ENCODE measurements around the gene TRMT61A. TPM values are rescaled to one million over a fixed set of nuclear protein-coding genes. Genes with fewer than 3 reads are reported as not detected.
"Not testable (repeated sequence)": the region's sequence is repeated elsewhere in the genome, so short reads cannot be mapped to it uniquely, and the experiment has no call there.

The TRMT61A gene
- total RNA-seq, 1 donor from 2014 or later = 9.0 TPM

GRCh38 chr14:103508521-103509329, 20.3 kb upstream of the TRMT61A start:
- no peak for DNase-seq (ENCODE audit: low read depth)
- TF ChIP-seq, protein P1, sequence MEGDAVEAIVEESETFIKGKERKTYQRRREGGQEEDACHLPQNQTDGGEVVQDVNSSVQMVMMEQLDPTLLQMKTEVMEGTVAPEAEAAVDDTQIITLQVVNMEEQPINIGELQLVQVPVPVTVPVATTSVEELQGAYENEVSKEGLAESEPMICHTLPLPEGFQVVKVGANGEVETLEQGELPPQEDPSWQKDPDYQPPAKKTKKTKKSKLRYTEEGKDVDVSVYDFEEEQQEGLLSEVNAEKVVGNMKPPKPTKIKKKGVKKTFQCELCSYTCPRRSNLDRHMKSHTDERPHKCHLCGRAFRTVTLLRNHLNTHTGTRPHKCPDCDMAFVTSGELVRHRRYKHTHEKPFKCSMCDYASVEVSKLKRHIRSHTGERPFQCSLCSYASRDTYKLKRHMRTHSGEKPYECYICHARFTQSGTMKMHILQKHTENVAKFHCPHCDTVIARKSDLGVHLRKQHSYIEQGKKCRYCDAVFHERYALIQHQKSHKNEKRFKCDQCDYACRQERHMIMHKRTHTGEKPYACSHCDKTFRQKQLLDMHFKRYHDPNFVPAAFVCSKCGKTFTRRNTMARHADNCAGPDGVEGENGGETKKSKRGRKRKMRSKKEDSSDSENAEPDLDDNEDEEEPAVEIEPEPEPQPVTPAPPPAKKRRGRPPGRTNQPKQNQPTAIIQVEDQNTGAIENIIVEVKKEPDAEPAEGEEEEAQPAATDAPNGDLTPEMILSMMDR (conservative IDR thresholded peaks at IDR 0.05; ENCODE audit: low read depth, low read length) = no peak
- no peak overlapping the region for H3K4me3 ChIP-seq (ENCODE audit: low read depth, low read length)

DNA sequence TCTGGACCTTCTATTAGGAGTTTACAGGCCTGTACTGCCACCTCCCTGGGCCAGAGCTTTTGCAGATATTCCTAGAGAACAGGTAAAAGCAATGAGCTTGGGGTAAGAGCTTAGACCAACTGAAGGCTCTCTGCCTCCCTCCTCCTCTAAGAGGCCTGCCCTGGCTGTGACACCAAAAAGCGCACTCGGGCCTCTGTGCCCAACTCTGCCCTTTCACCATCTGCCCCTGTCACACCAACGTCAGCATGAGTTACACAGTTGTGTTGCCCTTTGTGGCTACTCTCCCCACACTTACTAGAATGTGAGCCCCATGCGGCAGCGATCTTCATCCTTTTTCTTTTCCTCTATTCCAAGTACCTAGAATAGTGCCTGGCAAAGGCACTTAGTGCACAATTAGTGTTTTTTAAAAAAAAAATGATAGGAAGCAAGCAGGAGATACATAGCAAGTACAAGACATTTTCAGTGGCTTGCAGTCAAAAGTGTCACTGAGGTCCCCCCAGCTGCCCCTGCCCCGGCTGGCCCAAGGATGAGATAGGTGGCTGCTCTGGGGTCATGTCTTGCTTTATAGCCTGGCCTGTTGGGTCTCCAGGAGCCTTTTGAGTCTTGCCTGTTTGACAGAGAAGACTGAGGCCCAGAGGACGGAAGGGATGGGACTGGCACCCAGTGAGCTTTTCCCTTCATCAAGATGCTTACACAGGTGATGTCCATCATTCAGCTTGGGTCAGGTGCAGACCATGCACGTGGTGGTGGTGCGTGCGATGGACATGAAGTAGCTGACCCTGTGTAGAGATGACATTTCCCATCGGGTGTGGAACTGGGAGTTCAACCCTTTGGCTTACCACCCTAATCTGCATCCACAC, 18.9 kb upstream of the TRMT61A start:
- TF ChIP-seq, protein P1 (conservative IDR thresholded peaks at IDR 0.05; ENCODE audit: low read depth, low read length) = no peak
- no peak for DNase-seq (ENCODE audit: low read depth)
- no peak overlapping the region for H3K4me3 ChIP-seq (ENCODE audit: low read depth, low read length)

- no peak overlapping the region for H3K4me3 ChIP-seq (ENCODE audit: low read depth, low read length)
- TF ChIP-seq, protein P1 (conservative IDR thresholded peaks at IDR 0.05; ENCODE audit: low read depth, low read length) = no peak
- DNase-seq (ENCODE audit: low read depth) = no peak
Measured at GRCh38 chr14:103510724-103511693, 18.0 kb upstream of the TRMT61A start.

DNA sequence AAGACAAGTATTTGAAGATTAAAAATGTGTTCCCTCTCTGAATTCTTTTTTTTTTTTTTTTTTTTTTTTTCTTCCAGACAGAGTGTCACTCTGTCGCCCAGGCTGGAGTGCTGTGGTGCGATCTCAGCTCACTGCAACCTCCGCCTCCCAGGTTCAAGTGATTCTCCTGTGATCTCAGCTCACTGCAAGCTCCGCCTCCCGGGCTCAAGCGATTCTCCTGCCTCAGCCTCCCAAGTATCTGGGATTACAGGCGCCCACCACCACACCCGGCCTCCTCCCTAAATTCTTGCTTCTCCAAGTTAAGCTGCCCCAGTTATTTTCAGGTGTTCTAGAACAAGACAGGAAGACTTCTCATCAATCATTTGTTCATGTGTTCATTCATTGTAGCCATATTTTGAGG, 16.8 kb upstream of the TRMT61A start:
- H3K4me3 ChIP-seq (ENCODE audit: low read depth, low read length); DNase-seq (ENCODE audit: low read depth): not testable (repeated sequence)

DNA sequence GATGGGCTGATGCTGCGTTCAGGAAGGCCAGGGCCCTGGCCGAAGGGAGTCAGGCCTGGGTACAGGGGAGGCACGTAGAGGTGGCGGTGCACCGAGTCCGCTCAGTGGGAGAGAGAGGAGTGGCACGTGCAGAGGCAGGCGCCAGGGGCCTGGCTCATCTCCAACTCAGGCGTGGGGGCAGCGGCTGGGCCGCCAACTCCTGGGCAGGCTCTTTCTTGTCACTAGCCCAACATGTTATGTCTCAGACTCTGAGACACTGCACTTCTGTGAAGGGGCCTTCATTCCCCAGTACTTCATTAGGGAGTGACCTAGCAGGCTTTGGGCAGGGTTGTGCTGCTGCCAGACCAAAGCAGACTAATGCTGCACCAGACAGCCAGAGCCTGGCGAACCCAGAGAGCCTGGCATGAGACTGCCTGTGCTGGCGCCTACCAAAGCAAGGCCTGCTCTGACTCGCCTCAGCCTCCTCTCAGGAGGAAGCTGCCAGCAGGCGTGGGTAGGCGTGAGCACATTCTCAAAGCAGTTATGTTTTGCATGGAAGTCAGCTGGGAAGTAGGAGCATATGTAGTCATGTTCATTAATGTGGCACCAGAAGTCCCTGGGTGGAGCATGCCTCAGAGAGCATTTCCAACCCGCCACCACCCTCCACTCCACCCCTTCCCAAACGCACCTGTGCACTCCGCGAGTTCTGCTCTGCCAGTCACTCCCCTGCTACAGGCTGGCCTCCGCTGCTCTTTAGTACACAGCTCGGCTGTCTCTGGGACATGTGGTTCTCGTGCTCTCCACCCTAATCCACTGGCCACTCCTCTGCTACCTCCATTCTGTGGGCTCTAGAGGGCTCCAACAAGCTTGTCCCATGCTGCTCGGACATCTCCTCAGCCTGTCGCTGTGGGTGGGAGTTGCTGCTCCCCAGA, 16.0 kb upstream of the TRMT61A start:
- no peak for DNase-seq (ENCODE audit: low read depth)
- TF ChIP-seq, protein P1 (conservative IDR thresholded peaks at IDR 0.05; ENCODE audit: low read depth, low read length) = no peak
- no peak overlapping the region for H3K4me3 ChIP-seq (ENCODE audit: low read depth, low read length)

GRCh38 chr14:103514596-103515421, 14.2 kb upstream of the TRMT61A start:
- DNase-seq (ENCODE audit: low read depth) = no peak
- H3K4me3 ChIP-seq (ENCODE audit: low read depth, low read length) = no peak overlapping the region
- TF ChIP-seq, protein P1 (conservative IDR thresholded peaks at IDR 0.05; ENCODE audit: low read depth, low read length) = no peak

Measured in epithelial cell of proximal tubule (primary cell).